NCI-H1694 treated with DMSO at 0.1 percent for 48 hours (cell line): ENCODE measurements around the gene SLC24A3.

Experiments used
- DNase-seq: peaks from one replicate; lab custom pipeline; 2025; lab: John Stamatoyannopoulos, UW

SLC24A3 gene

DNA sequence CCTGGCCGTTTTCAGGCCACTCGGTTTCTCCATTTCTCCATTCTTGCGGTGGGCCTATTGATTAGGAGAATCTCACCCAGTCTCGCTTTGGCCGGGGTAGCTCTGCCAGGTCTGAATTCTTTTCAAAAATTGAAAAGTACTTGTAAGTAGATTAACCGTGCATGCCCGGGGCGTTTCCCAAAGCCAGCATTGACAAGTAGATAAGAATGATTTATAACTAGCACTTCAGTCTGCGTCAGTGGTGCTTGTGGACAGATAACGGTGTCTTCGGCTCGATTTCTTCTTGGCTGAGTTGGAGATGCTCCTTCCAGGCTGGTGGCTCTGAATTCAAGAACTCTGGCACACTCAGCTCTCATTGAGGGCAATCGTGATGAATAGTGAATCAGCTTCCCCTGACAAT is 29.0 kb downstream of the SLC24A3 start:
- no peak for DNase-seq

DNA sequence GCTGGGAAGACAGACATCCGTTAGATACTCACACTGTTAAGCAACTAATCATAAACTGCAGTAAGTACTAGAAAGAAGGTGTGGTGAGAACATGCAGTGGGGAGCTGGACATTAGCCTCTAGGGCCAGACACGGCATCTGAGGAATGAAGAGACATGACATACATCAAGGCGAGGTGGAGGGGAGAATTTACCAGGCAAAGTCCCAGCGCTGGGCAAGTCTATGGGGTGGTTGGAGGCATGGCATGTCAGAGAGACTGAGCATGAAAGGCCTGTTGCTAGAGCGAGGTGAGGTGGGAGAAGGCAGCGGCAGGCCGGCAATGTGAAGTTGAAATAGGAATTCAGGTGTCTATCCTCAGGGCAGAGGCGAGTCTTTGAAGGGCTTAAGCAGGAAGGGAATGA is 31.8 kb downstream of the SLC24A3 start:
- DNase-seq, result no peak

- no peak for DNase-seq
These were observed 36.9 kb downstream of the SLC24A3 start for GRCh38 chr20:19249106-19249879.

- DNase-seq, result no peak
These were observed 37.9 kb downstream of the SLC24A3 start for GRCh38 chr20:19250346-19250745.

DNA sequence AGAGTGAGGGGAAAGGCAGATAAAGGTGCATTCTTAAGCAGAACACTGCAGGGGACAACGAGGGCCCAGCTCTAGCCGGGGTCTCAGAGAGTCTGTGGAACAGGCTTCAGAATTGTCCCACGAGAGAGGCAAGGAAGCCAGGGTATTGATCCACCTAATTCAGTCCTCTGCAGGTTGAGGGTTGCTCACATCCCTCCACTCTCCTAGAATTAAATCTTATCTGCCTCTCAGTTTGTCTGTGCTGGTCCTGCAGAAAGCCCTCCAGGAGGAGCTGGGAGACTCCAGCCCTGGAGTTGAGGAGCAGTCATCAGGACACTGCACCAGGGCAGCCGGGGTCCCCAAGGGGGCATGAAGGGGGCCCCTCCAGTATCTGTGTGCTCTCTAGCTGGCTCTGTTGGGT is 39.1 kb downstream of the SLC24A3 start:
- DNase-seq, result no peak

GRCh38 chr20:19251958-19252357 is 39.5 kb downstream of the SLC24A3 start:
- DNase-seq, result no peak

DNA sequence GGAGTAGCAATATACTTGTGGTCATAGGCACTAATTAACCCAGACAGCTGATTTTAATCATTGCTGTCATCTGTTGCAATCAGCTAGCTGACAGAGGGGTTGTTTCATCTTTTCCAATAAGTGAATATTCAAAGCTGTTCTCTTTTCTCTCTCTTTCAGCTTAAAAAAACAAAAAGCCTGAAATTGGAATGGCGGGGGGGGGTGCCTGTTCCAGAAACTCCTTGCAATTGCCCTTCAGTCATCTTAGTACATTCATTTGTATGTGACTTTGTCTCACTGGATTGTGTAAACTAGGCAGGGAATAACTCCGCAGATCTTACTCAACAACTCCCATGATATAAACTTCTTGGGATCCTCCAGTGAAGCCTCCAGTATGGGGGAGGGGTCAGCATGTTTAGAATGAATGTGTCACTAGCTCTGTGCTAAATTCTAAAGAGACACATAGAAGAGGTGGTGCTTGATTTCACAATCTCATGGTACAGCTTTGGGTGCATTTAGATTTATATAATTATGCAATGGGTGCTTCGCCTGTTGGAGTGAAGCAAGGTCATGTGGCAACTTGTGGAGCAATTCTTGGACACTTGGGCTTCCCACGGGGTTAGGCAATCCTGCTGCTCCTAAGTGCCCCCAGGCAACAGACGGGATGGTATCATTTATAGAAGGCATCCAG is 40.1 kb downstream of the SLC24A3 start:
- DNase-seq, result no peak

DNA sequence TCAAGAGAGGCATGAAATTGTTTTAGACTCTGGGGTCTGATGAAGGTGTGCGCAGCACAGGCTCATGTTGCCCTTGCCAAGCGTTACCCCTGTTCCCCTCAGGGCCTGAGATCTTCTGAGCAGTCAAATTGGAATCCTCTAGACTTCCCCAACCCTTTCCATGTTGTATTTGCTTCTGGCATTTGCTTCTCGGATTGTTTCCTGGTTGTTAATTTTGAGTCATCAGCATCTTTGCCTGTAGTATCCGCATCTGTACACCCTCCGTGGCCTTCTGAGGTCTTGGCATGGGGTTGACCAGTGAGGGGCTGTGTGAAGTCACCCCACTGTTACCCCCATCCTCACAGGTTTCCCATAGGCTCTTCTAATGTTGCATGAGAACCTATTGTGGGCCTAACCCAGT is 40.9 kb downstream of the SLC24A3 start:
- no peak for DNase-seq

- no peak for DNase-seq
These were observed 41.7 kb downstream of the SLC24A3 start for GRCh38 chr20:19253916-19254820.

DNA sequence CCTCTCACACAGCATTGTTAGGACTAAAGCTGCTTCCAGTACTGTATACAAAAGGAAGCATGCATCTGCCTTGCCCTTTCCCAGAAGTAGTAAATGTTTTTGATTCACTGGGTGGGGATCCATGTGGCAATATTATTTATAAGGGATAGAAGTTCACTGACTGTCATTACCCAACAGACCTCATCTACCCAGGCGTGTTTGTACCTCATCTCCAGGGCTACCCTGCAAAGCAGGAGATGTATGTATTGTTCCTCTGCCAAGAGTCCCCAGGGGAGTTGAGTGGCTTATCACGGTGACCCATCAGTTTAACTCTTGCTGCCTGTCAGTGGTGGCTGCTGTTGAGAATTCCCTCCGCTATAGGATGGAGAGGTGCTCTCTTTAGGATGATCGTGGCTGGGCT is 42.5 kb downstream of the SLC24A3 start:
- no peak for DNase-seq

DNA sequence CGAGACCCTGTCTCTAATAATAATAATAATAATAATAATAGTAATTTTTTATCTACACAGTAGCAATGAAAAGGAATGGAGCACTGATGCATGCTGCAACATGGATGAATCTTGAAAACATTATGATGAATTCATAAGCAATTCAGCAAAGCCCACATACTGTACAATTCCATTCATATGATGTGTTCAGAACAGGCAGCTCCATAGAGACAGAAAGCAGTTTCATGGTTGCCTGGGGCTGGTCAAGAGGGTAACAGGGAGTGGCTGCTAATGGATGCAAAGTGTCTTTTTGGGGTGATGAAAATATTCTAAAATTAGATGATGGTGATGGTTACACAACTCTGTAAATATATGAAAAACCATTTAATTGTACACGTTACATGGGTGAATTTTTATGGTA is 43.6 kb downstream of the SLC24A3 start:
- no peak for DNase-seq

- DNase-seq, result no peak
These were observed 44.6 kb downstream of the SLC24A3 start for GRCh38 chr20:19256906-19257595.

GRCh38 chr20:19257865-19258264 is 45.4 kb downstream of the SLC24A3 start:
- no peak for DNase-seq

- DNase-seq, result no peak
These were observed 46.7 kb downstream of the SLC24A3 start for GRCh38 chr20:19259141-19259591.

- no peak for DNase-seq
These were observed 48.1 kb downstream of the SLC24A3 start for GRCh38 chr20:19260412-19261090.

GRCh38 chr20:19264191-19264590 is 51.7 kb downstream of the SLC24A3 start:
- no peak for DNase-seq

GRCh38 chr20:19265646-19266374 is 53.4 kb downstream of the SLC24A3 start:
- no peak for DNase-seq

DNA sequence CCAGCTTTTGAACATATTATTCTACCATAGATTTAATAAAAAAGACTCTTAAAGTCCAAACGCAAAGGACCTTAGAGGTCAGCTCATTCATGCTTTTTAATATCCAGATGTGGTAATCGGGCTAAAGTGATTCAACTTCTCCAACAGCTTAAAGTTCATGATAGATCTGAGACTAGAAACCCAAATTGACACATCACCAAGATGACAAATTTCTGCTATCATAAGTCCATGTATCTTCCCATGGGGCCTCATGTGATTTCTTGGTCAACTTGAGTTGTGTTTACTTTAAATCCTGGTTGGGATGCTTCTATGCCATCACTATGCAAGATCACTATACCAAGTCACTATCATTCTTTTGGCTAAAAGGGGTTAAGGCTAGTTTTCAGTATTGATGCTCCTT is 56.0 kb downstream of the SLC24A3 start:
- DNase-seq, result no peak

- DNase-seq, result no peak
These were observed 57.4 kb downstream of the SLC24A3 start for GRCh38 chr20:19269737-19270340.
